GM12878 (cell line): ENCODE results near the gene DCAF11. TPM values are rescaled to one million over a fixed set of nuclear protein-coding genes. Genes with fewer than 3 reads are reported as not detected.

Experiments used
- EED ChIP-seq: sonication (generic); IDR thresholded peaks from 2 replicates; pipeline ENCODE4 v1.6.1; 2016; ENCODE audit warnings: antibody characterized with exemption, low read depth
- EZH2 ChIP-seq: IDR thresholded peaks from 2 replicates; pipeline ENCODE4 v1.6.1; 2012; ENCODE audit warnings: low read depth, mild to moderate bottlenecking, control low read depth, inconsistent platforms, low read length, borderline replicate concordance; ENCODE audit not compliant: control insufficient read depth
- FOXK2 ChIP-seq: fragments of 450-650 bp; IDR thresholded peaks from 2 replicates; pipeline ENCODE4 v1.6.1; 2017; ENCODE audit warnings: mild to moderate bottlenecking, moderate library complexity
- HCFC1 ChIP-seq: fragments of 150-350 bp; IDR thresholded peaks from 2 replicates; pipeline ENCODE4 v1.6.1; 2014; ENCODE audit warnings: low read length
- IKZF2 ChIP-seq, 2 experiments: fragments of 450-650 bp; IDR thresholded peaks; 2 replicates each; pipeline ENCODE4 v1.6.1; 2017; ENCODE audit warnings: mild to moderate bottlenecking in 2 of 2, moderate library complexity in 2 of 2
- KDM1A ChIP-seq: fragments of 200-600 bp; sonication (generic); IDR thresholded peaks from 2 replicates; pipeline ENCODE4 v1.6.1; 2016; ENCODE audit warnings: borderline replicate concordance
- MXI1 ChIP-seq: fragments of 150-350 bp; IDR thresholded peaks from 2 replicates; pipeline ENCODE4 v1.6.1; 2011; ENCODE audit warnings: low read depth, mild to moderate bottlenecking, inconsistent platforms, low read length, improper control_type of control experiment
- NFXL1 ChIP-seq: fragments of 450-650 bp; IDR thresholded peaks from 2 replicates; pipeline ENCODE4 v1.6.1; 2017; ENCODE audit warnings: antibody characterized with exemption, mild to moderate bottlenecking, borderline replicate concordance
- NR2F1 ChIP-seq: fragments of 450-650 bp; conservative IDR thresholded peaks from 2 replicates; pipeline ENCODE4 v1.6.1; 2017; ENCODE audit warnings: mild to moderate bottlenecking
- NRF1 ChIP-seq: conservative IDR thresholded peaks from 2 replicates; pipeline ENCODE4 v1.6.1; 2011; ENCODE audit warnings: mild to moderate bottlenecking, low read depth, low read length, improper control_type of control experiment
- PAX8 ChIP-seq: fragments of 450-650 bp; IDR thresholded peaks from 2 replicates; pipeline ENCODE4 v1.6.1; 2017; ENCODE audit warnings: mild to moderate bottlenecking, moderate library complexity
- POLR2AphosphoS2 ChIP-seq: IDR thresholded peaks from 2 replicates; pipeline ENCODE4 v1.6.1; 2011; ENCODE audit warnings: low read depth, mild to moderate bottlenecking, low read length, improper control_type of control experiment, moderate library complexity
- POLR2AphosphoS5 ChIP-seq: IDR thresholded peaks from 2 replicates; pipeline ENCODE4 v1.6.1; 2011; ENCODE audit warnings: mild to moderate bottlenecking, low read length, inconsistent platforms
- POU2F2 ChIP-seq: IDR thresholded peaks from 3 replicates; pipeline ENCODE4 v1.6.1; 2011; ENCODE audit warnings: low read depth, mild to moderate bottlenecking, low read length, borderline replicate concordance
- RAD51 ChIP-seq: fragments of 450-650 bp; IDR thresholded peaks from 2 replicates; pipeline ENCODE4 v1.6.1; 2016; ENCODE audit warnings: moderate library complexity, mild to moderate bottlenecking, inconsistent platforms
- RUNX3 ChIP-seq: IDR thresholded peaks from 2 replicates; pipeline ENCODE4 v1.6.1; 2012; ENCODE audit warnings: low read length, inconsistent platforms
- SMARCA5 ChIP-seq: fragments of 450-650 bp; IDR thresholded peaks from 2 replicates; pipeline ENCODE4 v1.6.1; 2017; ENCODE audit warnings: mild to moderate bottlenecking
- SRF ChIP-seq, 2 experiments: IDR thresholded peaks; 2 replicates each; pipeline ENCODE4 v1.6.1; 2011; ENCODE audit warnings: low read depth in 2 of 2, low read length in 2 of 2, mild to moderate bottlenecking in 1 of 2, moderate library complexity in 1 of 2
- SUPT20H ChIP-seq: IDR thresholded peaks from 2 replicates; pipeline ENCODE4 v1.6.1; 2011; ENCODE audit warnings: low read depth, mild to moderate bottlenecking, low read length, moderate library complexity, borderline replicate concordance; ENCODE audit not compliant: control insufficient read depth
- ZNF217 ChIP-seq: fragments of 450-650 bp; IDR thresholded peaks from 2 replicates; pipeline ENCODE4 v1.6.1; 2017; ENCODE audit warnings: antibody characterized with exemption, mild to moderate bottlenecking
- ZNF384 ChIP-seq: IDR thresholded peaks from 2 replicates; pipeline ENCODE4 v1.6.1; 2012; ENCODE audit warnings: low read depth, mild to moderate bottlenecking, low read length, improper control_type of control experiment, borderline replicate concordance
- ZSCAN29 ChIP-seq: fragments of 450-650 bp; IDR thresholded peaks from 2 replicates; pipeline ENCODE4 v1.6.1; 2017; ENCODE audit warnings: mild to moderate bottlenecking, moderate library complexity
- polyA plus RNA-seq, 11 experiments: library from polyadenylated mRNA; depleted of rRNA in 4 of 11; unstranded in 6 of 11; stranded (reverse) in 5 of 11; fragments of >200 nt; fragmentation: Nextera tagmentation in 4 of 11; fragmentation: Illumina TruSeq in 1 of 11; extraction: Ambion mirVana in 4 of 11; extraction: Trizol in 1 of 11; gene quantifications; 1 replicate in 1 of 11; 2 replicates in 10 of 11; pipeline versions ENCODE4 v1.2.1 to v1.2.3, GENCODE V29; 2011 to 2016; ENCODE audit warnings: inconsistent platforms in 2 of 11, missing spikeins in 2 of 11, low read depth in 1 of 11
- total RNA-seq, 4 experiments: library from RNA; depleted of rRNA in 3 of 4; stranded (reverse); fragments of >200 nt in 3 of 4; fragmentation: Illumina TruSeq in 1 of 4; extraction: Trizol in 1 of 4; gene quantifications; 2 replicates each; pipeline versions ENCODE4 v1.2.1 to v1.2.3, GENCODE V29; 2013 to 2021
- TF ChIP-seq, protein P1 (sequence below): fragments of 450-650 bp; IDR thresholded peaks from 2 replicates; pipeline ENCODE4 v1.6.1; 2017; ENCODE audit warnings: low read depth, mild to moderate bottlenecking, moderate library complexity
- TF ChIP-seq, protein P2 (sequence below): fragments of 450-650 bp; IDR thresholded peaks from 2 replicates; pipeline ENCODE4 v1.6.1; 2016; ENCODE audit warnings: mild to moderate bottlenecking, moderate library complexity, borderline replicate concordance
- TF ChIP-seq, protein P3 (sequence below): IDR thresholded peaks from 2 replicates; pipeline ENCODE4 v1.6.1; 2012; ENCODE audit warnings: low read depth, low read length, improper control_type of control experiment

Gene DCAF11
- total and polyA plus RNA-seq, 10 of the 15 experiments (the other 5 are each of a cell fraction or from before 2014, with no cell fraction given), result 13.4 to 91.2 (median 68.7) TPM

DNA sequence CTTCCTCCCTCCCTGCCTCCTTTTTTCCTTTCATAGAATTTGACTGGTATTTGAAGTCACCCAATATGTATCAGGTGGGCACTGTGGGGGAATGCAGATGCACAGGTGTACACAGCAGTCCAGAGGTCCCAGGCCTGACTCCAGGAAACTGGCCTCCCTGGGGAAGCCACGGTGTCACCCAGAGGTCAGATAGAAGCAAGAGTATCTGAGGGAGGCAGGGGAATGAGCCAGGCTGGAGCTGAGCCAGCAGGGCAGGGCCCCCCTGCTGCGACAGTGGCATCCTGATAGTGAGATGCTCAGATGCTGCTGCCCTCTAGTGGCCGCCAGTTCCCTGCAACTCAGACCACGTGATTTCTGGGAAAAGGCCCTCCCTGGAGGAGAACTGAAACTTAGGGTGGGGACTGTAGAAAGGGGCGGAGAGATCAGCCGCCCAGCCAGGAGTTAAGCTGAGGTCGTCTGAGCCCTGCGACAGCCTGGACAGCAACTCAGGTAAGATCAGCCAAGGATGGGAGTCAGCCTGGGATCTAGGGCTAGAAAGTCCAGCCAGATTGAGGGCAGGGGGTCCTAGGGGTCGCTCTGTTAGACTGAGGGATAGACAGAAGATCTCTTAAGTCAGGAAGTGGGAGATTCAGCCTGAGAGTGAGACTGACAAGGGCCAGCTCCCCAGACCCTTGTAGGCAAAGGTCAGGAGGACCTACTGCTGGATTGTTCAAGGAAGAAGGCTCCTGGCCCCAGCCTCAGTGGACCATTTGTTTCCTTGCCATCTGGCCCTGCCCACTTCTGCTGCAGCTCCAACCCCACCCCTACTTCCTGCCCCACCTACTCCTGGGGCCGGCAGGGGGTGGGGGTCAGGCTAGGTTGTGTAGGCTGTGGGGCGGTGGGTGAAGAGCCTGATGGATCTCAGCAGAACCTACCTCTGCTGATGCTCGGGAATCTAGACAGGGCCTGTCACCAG, 46.5 kb downstream of the DCAF11 start, which contains the start of gene IRF9 (continued):
- TF ChIP-seq NRF1, result no peak
- TF ChIP-seq SRF (IDR thresholded peaks at IDR 0.05; ENCODE audit: low read depth in 2 of 2, low read length in 2 of 2), result 0 out of 4 replicates have a peak, but pooled peaks of 1 of the 2 experiments have one; percentile 48
- no peak for TF ChIP-seq ZSCAN29
- no peak for TF ChIP-seq KDM1A
- no peak for TF ChIP-seq HCFC1
- peak; percentile 82 for TF ChIP-seq NR2F1
- TF ChIP-seq SMARCA5, result peak; percentile 90
- TF ChIP-seq, protein P1, sequence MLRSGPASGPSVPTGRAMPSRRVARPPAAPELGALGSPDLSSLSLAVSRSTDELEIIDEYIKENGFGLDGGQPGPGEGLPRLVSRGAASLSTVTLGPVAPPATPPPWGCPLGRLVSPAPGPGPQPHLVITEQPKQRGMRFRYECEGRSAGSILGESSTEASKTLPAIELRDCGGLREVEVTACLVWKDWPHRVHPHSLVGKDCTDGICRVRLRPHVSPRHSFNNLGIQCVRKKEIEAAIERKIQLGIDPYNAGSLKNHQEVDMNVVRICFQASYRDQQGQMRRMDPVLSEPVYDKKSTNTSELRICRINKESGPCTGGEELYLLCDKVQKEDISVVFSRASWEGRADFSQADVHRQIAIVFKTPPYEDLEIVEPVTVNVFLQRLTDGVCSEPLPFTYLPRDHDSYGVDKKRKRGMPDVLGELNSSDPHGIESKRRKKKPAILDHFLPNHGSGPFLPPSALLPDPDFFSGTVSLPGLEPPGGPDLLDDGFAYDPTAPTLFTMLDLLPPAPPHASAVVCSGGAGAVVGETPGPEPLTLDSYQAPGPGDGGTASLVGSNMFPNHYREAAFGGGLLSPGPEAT, result peak; percentile 73
- TF ChIP-seq ZNF217, result no peak
- TF ChIP-seq POU2F2, result peak; percentile 86
- peak; percentile 50; the same call in 1 of the 2 replicates for TF ChIP-seq MXI1
- TF ChIP-seq, protein P2, sequence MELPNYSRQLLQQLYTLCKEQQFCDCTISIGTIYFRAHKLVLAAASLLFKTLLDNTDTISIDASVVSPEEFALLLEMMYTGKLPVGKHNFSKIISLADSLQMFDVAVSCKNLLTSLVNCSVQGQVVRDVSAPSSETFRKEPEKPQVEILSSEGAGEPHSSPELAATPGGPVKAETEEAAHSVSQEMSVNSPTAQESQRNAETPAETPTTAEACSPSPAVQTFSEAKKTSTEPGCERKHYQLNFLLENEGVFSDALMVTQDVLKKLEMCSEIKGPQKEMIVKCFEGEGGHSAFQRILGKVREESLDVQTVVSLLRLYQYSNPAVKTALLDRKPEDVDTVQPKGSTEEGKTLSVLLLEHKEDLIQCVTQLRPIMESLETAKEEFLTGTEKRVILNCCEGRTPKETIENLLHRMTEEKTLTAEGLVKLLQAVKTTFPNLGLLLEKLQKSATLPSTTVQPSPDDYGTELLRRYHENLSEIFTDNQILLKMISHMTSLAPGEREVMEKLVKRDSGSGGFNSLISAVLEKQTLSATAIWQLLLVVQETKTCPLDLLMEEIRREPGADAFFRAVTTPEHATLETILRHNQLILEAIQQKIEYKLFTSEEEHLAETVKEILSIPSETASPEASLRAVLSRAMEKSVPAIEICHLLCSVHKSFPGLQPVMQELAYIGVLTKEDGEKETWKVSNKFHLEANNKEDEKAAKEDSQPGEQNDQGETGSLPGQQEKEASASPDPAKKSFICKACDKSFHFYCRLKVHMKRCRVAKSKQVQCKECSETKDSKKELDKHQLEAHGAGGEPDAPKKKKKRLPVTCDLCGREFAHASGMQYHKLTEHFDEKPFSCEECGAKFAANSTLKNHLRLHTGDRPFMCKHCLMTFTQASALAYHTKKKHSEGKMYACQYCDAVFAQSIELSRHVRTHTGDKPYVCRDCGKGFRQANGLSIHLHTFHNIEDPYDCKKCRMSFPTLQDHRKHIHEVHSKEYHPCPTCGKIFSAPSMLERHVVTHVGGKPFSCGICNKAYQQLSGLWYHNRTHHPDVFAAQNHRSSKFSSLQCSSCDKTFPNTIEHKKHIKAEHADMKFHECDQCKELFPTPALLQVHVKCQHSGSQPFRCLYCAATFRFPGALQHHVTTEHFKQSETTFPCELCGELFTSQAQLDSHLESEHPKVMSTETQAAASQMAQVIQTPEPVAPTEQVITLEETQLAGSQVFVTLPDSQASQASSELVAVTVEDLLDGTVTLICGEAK, result no peak
- no peak for TF ChIP-seq PAX8
- 0 out of 2 replicates have a peak, but pooled peaks have one; percentile 23 for TF ChIP-seq FOXK2
- TF ChIP-seq, protein P3, sequence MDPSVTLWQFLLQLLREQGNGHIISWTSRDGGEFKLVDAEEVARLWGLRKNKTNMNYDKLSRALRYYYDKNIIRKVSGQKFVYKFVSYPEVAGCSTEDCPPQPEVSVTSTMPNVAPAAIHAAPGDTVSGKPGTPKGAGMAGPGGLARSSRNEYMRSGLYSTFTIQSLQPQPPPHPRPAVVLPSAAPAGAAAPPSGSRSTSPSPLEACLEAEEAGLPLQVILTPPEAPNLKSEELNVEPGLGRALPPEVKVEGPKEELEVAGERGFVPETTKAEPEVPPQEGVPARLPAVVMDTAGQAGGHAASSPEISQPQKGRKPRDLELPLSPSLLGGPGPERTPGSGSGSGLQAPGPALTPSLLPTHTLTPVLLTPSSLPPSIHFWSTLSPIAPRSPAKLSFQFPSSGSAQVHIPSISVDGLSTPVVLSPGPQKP, result peak; percentile 19; the same call in 1 of the 2 replicates
- peak; percentile 97 for TF ChIP-seq RAD51
- peak; percentile 99 for TF ChIP-seq POLR2AphosphoS5
- TF ChIP-seq POLR2AphosphoS2, result peak; percentile 97
- TF ChIP-seq SUPT20H, result no peak
- no peak for TF ChIP-seq EZH2
- peak; percentile 40 for TF ChIP-seq RUNX3
- no peak for TF ChIP-seq NFXL1
- TF ChIP-seq EED, result peak; percentile 43; the same call in 1 of the 2 replicates
- TF ChIP-seq IKZF2 (IDR thresholded peaks at IDR 0.05), result peak; percentile 51 to 75
- TF ChIP-seq ZNF384, result no peak
